ENCODE results near the gene ANKS6.
A peak's percentile ranks its signal among the peaks of the same experiment; 100 is the strongest.

ANKS6 gene

DNA sequence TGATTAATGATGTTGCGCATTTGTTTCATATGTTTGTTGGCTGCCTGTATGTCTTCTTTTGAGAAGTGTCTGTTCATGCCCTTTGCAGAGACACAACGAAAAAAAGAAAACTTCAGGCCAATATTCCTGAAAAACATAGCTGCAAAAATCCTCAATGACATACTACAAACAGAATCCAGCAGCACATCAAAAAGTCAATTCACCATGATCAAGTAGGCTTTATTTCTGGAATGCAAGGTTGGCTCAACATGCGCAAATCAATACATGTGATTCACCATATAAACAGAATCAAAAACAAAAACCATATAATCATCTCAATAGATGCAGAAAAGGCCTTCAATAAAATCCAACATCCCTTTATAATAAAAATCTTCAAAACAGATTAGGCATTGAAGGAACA is 1.9 kb upstream of the ANKS6 start:
- H3K4me2 ChIP-seq (ENCODE audit: low read length), result no peak overlapping the region
- H4K20me1 ChIP-seq (ENCODE audit: control insufficient read depth, insufficient read depth, low read depth, low read length), result no peaks in the 10 kb centered on the region
- no peaks in the 10 kb centered on the region for H3F3A ChIP-seq (ENCODE audit: control insufficient read depth, insufficient read depth)
- H3K27ac ChIP-seq (ENCODE audit: low read depth, low read length), result no peak overlapping the region
- H3K9me3 ChIP-seq (ENCODE audit: control insufficient read depth, insufficient read depth, low read length), result peaks cover 6% of the 10 kb centered on the region
- TF ChIP-seq, protein P1, sequence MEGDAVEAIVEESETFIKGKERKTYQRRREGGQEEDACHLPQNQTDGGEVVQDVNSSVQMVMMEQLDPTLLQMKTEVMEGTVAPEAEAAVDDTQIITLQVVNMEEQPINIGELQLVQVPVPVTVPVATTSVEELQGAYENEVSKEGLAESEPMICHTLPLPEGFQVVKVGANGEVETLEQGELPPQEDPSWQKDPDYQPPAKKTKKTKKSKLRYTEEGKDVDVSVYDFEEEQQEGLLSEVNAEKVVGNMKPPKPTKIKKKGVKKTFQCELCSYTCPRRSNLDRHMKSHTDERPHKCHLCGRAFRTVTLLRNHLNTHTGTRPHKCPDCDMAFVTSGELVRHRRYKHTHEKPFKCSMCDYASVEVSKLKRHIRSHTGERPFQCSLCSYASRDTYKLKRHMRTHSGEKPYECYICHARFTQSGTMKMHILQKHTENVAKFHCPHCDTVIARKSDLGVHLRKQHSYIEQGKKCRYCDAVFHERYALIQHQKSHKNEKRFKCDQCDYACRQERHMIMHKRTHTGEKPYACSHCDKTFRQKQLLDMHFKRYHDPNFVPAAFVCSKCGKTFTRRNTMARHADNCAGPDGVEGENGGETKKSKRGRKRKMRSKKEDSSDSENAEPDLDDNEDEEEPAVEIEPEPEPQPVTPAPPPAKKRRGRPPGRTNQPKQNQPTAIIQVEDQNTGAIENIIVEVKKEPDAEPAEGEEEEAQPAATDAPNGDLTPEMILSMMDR (IDR thresholded peaks at IDR 0.05; ENCODE audit: low read depth, low read length, poor library complexity, severe bottlenecking), result no peak
- TF ChIP-seq EZH2phosphoT487 (IDR thresholded peaks at IDR 0.05; ENCODE audit: borderline replicate concordance, low read length), result no peak
- H3K36me3 ChIP-seq (ENCODE audit: control insufficient read depth, low read length), result no peaks in the 10 kb centered on the region
- no peak overlapping the region for H3K4me3 ChIP-seq (ENCODE audit: low read length)
- peaks cover 6% of the 10 kb centered on the region for H3K79me2 ChIP-seq (ENCODE audit: control insufficient read depth, low read length)
- H3K27me3 ChIP-seq (ENCODE audit: control insufficient read depth, low read length), result peaks cover 15% of the 10 kb centered on the region
- no peaks in the 10 kb centered on the region for H3K9me2 ChIP-seq (replicated peaks; ENCODE audit: control insufficient read depth, low read length)
- H3K4me1 ChIP-seq (ENCODE audit: control insufficient read depth, low read length), result peaks cover 16% of the 10 kb centered on the region

DNA sequence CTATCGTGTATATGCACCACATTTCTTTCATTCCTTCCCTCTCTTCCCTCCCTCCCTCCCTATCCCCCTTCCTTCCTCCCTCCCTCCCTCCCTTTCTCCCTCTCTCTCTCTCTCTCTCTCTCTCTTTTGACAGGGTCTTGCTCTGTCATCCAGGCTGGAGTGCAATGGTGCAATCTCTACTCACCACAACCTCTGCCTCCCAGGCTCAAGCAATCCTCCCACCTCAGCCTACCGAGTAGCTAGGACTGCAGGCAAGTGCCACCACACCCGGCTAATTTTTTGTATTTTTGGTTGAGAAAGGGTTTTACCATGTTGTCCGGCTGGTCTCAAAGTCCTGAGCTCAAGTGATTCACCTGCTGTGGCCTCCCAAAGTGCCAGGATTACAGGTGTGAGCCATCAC is 1.1 kb upstream of the ANKS6 start:
- no peak overlapping the region for H3K4me2 ChIP-seq (ENCODE audit: low read length)
- H3K4me3 ChIP-seq (ENCODE audit: low read length), result no peak overlapping the region
- H3K27me3 ChIP-seq (ENCODE audit: control insufficient read depth, low read length), result peaks cover 15% of the 10 kb centered on the region
- peaks cover 6% of the 10 kb centered on the region for H3K9me3 ChIP-seq (ENCODE audit: control insufficient read depth, insufficient read depth, low read length)
- H3K9me2 ChIP-seq (replicated peaks; ENCODE audit: control insufficient read depth, low read length), result no peaks in the 10 kb centered on the region
- no peak overlapping the region for H3K27ac ChIP-seq (ENCODE audit: low read depth, low read length)
- H3F3A ChIP-seq (ENCODE audit: control insufficient read depth, insufficient read depth), result no peaks in the 10 kb centered on the region
- TF ChIP-seq, protein P1 (IDR thresholded peaks at IDR 0.05; ENCODE audit: low read depth, low read length, poor library complexity, severe bottlenecking), result no peak
- no peak for TF ChIP-seq EZH2phosphoT487 (IDR thresholded peaks at IDR 0.05; ENCODE audit: borderline replicate concordance, low read length)
- H3K79me2 ChIP-seq (ENCODE audit: control insufficient read depth, low read length), result peaks cover 6% of the 10 kb centered on the region
- peaks cover 16% of the 10 kb centered on the region for H3K4me1 ChIP-seq (ENCODE audit: control insufficient read depth, low read length)
- no peaks in the 10 kb centered on the region for H4K20me1 ChIP-seq (ENCODE audit: control insufficient read depth, insufficient read depth, low read depth, low read length)
- H3K36me3 ChIP-seq (ENCODE audit: control insufficient read depth, low read length), result no peaks in the 10 kb centered on the region

DNA sequence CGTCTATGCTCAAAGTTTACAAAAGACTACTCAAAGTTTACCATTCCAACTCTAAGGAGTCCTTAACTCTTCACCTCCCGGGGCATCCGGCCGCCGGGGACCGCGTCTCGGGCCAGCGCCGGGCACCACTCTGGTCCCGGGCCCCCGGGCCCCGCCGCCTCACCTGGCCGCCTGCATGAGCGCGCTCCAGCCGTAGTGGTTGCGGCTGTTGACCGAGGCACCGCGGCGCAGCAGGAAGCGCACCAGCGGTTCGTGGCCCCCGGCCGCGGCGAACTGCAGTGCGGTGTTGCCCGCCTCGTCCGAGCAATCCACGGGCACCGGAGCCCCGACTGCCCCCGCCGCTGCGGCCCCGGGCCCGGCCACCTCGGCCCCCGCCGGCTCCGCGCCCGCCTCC is 388 bp downstream of the ANKS6 start:
- H3K9me2 ChIP-seq (replicated peaks; ENCODE audit: control insufficient read depth, low read length), result no peaks in the 10 kb centered on the region
- peaks cover 10% of the 10 kb centered on the region; the same call in 1 of the 2 replicates for H3K27me3 ChIP-seq (ENCODE audit: control insufficient read depth, low read length)
- H3K4me3 ChIP-seq (ENCODE audit: low read length), result peak overlapping the region; percentile 68
- H3K9me3 ChIP-seq (ENCODE audit: control insufficient read depth, insufficient read depth, low read length), result peaks cover 6% of the 10 kb centered on the region
- peaks cover 6% of the 10 kb centered on the region for H3K79me2 ChIP-seq (ENCODE audit: control insufficient read depth, low read length)
- peak overlapping the region; percentile 67 for H3K4me2 ChIP-seq (ENCODE audit: low read length)
- H3K27ac ChIP-seq (ENCODE audit: low read depth, low read length), result no peak overlapping the region
- TF ChIP-seq, protein P1 (IDR thresholded peaks at IDR 0.05; ENCODE audit: low read depth, low read length, poor library complexity, severe bottlenecking), result no peak
- no peak for TF ChIP-seq EZH2phosphoT487 (IDR thresholded peaks at IDR 0.05; ENCODE audit: borderline replicate concordance, low read length)
- H3K4me1 ChIP-seq (ENCODE audit: control insufficient read depth, low read length), result peaks cover 16% of the 10 kb centered on the region
- no peaks in the 10 kb centered on the region for H4K20me1 ChIP-seq (ENCODE audit: control insufficient read depth, insufficient read depth, low read depth, low read length)
- no peaks in the 10 kb centered on the region for H3F3A ChIP-seq (ENCODE audit: control insufficient read depth, insufficient read depth)
- no peaks in the 10 kb centered on the region for H3K36me3 ChIP-seq (ENCODE audit: control insufficient read depth, low read length)
